IMR-90 (cell line): ENCODE results near the gene CRABP1. TPM values are rescaled to one million over a fixed set of nuclear protein-coding genes. Genes with fewer than 3 reads are reported as not detected.

Experiments used
- ATAC-seq: fragments of 200-7000 bp; cut with Tn5 transposase; 2 replicates; pipeline ENCODE4 v1.9.1; 2020; ENCODE audit warnings: low read depth, mild to moderate bottlenecking, moderate library complexity
- BruUV-seq: library from RNA; stranded (reverse); fragments of 400-500 nt; replicated peaks from 2 replicates; lab custom pipeline; 2021; lab: Mats Ljungman, UMichigan
- CTCF ChIA-PET: fragments of 300-600 bp; formaldehyde crosslinking; extraction: SDS; loops from one replicate; lab custom pipeline; 2021; ENCODE audit warnings: antibody characterized with exemption; lab: Yijun Ruan, JAX
- POLR2A ChIA-PET: fragments of 300-600 bp; sonication (Branson Sonifier 250); formaldehyde crosslinking; loops from one replicate; lab custom pipeline; 2022; ENCODE audit warnings: antibody characterized with exemption; ENCODE audit not compliant: unreplicated experiment; lab: Charles Lee
- DNase-seq: peaks from one replicate; pipeline ENCODE4 v3.0.0; 2013
- H2AFZ ChIP-seq: replicated peaks from 2 replicates; pipeline ENCODE3; 2013; ENCODE audit warnings: low read length, mild to moderate bottlenecking; ENCODE audit not compliant: poor library complexity
- H2AK5ac ChIP-seq: 2 replicates; pipeline ENCODE4 v1.6.1; 2013; ENCODE audit warnings: low read depth, low read length, inconsistent platforms
- H2AK9ac ChIP-seq: replicated peaks from 2 replicates; pipeline ENCODE3; 2013; ENCODE audit warnings: mild to moderate bottlenecking, low read depth, low read length, moderate library complexity; ENCODE audit not compliant: poor library complexity
- H2BK120ac ChIP-seq: 2 replicates; pipeline ENCODE4 v1.6.1; 2013; ENCODE audit warnings: low read depth, low read length, inconsistent platforms
- H2BK15ac ChIP-seq: 3 replicates; pipeline ENCODE4 v1.6.1; 2013; ENCODE audit warnings: low read depth, low read length, inconsistent platforms
- H2BK20ac ChIP-seq: 2 replicates; pipeline ENCODE4 v1.6.1; 2013; ENCODE audit warnings: low read depth, mild to moderate bottlenecking, inconsistent platforms, low read length, moderate library complexity
- H2BK5ac ChIP-seq: 2 replicates; pipeline ENCODE4 v1.6.1; 2013; ENCODE audit warnings: mild to moderate bottlenecking, low read depth, low read length, inconsistent platforms; ENCODE audit not compliant: poor library complexity, severe bottlenecking
- H3K14ac ChIP-seq: replicated peaks from 2 replicates; pipeline ENCODE4 v1.6.1; 2013; ENCODE audit warnings: low read depth, low read length, inconsistent platforms
- H3K18ac ChIP-seq: 2 replicates; pipeline ENCODE4 v1.6.1; 2013; ENCODE audit warnings: low read depth, low read length, control low read depth
- H3K23ac ChIP-seq: 2 replicates; pipeline ENCODE4 v1.6.1; 2013; ENCODE audit warnings: low read depth, low read length, inconsistent platforms
- H3K27ac ChIP-seq: 2 replicates; pipeline ENCODE4 v1.5.1; 2013; ENCODE audit warnings: mild to moderate bottlenecking, control low read depth, low read length; ENCODE audit not compliant: insufficient read depth
- H3K27me3 ChIP-seq: 2 replicates; pipeline ENCODE4 v1.6.1; 2013; ENCODE audit warnings: low read length; ENCODE audit not compliant: control insufficient read depth, insufficient read depth
- H3K36me3 ChIP-seq: 2 replicates; pipeline ENCODE4 v1.6.1; 2013; ENCODE audit warnings: low read length, mixed read lengths; ENCODE audit not compliant: control insufficient read depth, insufficient read depth
- H3K4ac ChIP-seq: 2 replicates; pipeline ENCODE4 v1.6.1; 2013; ENCODE audit warnings: low read depth, low read length, inconsistent platforms
- H3K4me1 ChIP-seq: 2 replicates; pipeline ENCODE4 v1.6.1; 2013; ENCODE audit warnings: low read length, mixed read lengths; ENCODE audit not compliant: control insufficient read depth, insufficient read depth
- H3K4me2 ChIP-seq: 2 replicates; pipeline ENCODE4 v1.6.1; 2013; ENCODE audit warnings: low read depth, mild to moderate bottlenecking, control low read depth, low read length, moderate library complexity
- H3K4me3 ChIP-seq: 2 replicates; pipeline ENCODE4 v1.5.1; 2013; ENCODE audit warnings: low read depth, mild to moderate bottlenecking, control low read depth, low read length, moderate library complexity; ENCODE audit not compliant: insufficient read depth
- H3K56ac ChIP-seq: 2 replicates; pipeline ENCODE4 v1.6.1; 2013; ENCODE audit warnings: low read length, inconsistent platforms; ENCODE audit not compliant: insufficient read depth; ENCODE audit errors: extremely low read depth
- H3K79me1 ChIP-seq, 2 experiments: 2 replicates each; pipeline ENCODE4 v1.6.1; 2013; ENCODE audit warnings: low read length in 2 of 2, inconsistent platforms in 1 of 2, low read depth in 1 of 2
- H3K9ac ChIP-seq: 2 replicates; pipeline ENCODE4 v1.6.1; 2013; ENCODE audit warnings: low read depth, low read length, control low read depth
- H3K9me1 ChIP-seq: 2 replicates; pipeline ENCODE4 v1.6.1; 2013; ENCODE audit warnings: low read length, inconsistent platforms; ENCODE audit not compliant: insufficient read depth
- H3K9me3 ChIP-seq: 2 replicates; pipeline ENCODE4 v1.6.1; 2013; ENCODE audit warnings: low read length; ENCODE audit not compliant: control insufficient read depth, insufficient read depth
- H4K20me1 ChIP-seq: 2 replicates; pipeline ENCODE4 v1.6.1; 2013; ENCODE audit warnings: low read length, inconsistent platforms; ENCODE audit not compliant: insufficient read depth
- H4K5ac ChIP-seq: 2 replicates; pipeline ENCODE4 v1.6.1; 2013; ENCODE audit warnings: mild to moderate bottlenecking, low read depth, low read length, control low read depth
- H4K8ac ChIP-seq, 2 experiments: 2 replicates each; pipeline ENCODE4 v1.6.1; 2013; ENCODE audit warnings: low read depth in 2 of 2, low read length in 2 of 2, control low read depth in 1 of 2, inconsistent platforms in 1 of 2
- H4K91ac ChIP-seq: 2 replicates; pipeline ENCODE4 v1.6.1; 2013; ENCODE audit warnings: low read depth, low read length, inconsistent platforms; ENCODE audit not compliant: insufficient read depth
- BHLHE40 ChIP-seq: fragments of 150-350 bp; IDR thresholded peaks from 2 replicates; pipeline ENCODE4 v1.6.1; 2016; ENCODE audit warnings: mild to moderate bottlenecking, low read depth, low read length
- CHD1 ChIP-seq: IDR thresholded peaks from 2 replicates; pipeline ENCODE4 v1.6.1; 2012; ENCODE audit warnings: low read depth, low read length, improper control_type of control experiment
- ELK1 ChIP-seq: fragments of 150-350 bp; IDR thresholded peaks from 2 replicates; pipeline ENCODE4 v1.6.1; 2016; ENCODE audit warnings: low read depth, mild to moderate bottlenecking, low read length, moderate library complexity, borderline replicate concordance
- FOS ChIP-seq: fragments of 150-350 bp; IDR thresholded peaks from 2 replicates; pipeline ENCODE4 v1.6.1; 2016; ENCODE audit warnings: low read depth, low read length
- MAFK ChIP-seq: IDR thresholded peaks from 2 replicates; pipeline ENCODE4 v1.6.1; 2012; ENCODE audit warnings: low read depth, low read length, improper control_type of control experiment
- MAZ ChIP-seq: IDR thresholded peaks from 2 replicates; pipeline ENCODE4 v1.6.1; 2012; ENCODE audit warnings: low read depth, mild to moderate bottlenecking, low read length, improper control_type of control experiment, moderate library complexity, borderline replicate concordance
- MXI1 ChIP-seq: IDR thresholded peaks from 2 replicates; pipeline ENCODE4 v1.6.1; 2012; ENCODE audit warnings: low read depth, mild to moderate bottlenecking, low read length, moderate library complexity, borderline replicate concordance
- POLR2A ChIP-seq: IDR thresholded peaks from 2 replicates; pipeline ENCODE4 v1.6.1; 2012; ENCODE audit warnings: mild to moderate bottlenecking, low read depth, low read length
- RAD21 ChIP-seq: IDR thresholded peaks from 2 replicates; pipeline ENCODE4 v1.6.1; 2012; ENCODE audit warnings: low read length, improper control_type of control experiment
- RCOR1 ChIP-seq: IDR thresholded peaks from 2 replicates; pipeline ENCODE4 v1.6.1; 2012; ENCODE audit warnings: mild to moderate bottlenecking, low read length, improper control_type of control experiment; ENCODE audit not compliant: insufficient replicate concordance
- RFX5 ChIP-seq: IDR thresholded peaks from 2 replicates; pipeline ENCODE4 v1.8.0; 2012; ENCODE audit warnings: low read depth, mild to moderate bottlenecking, low read length, moderate library complexity
- SMC3 ChIP-seq: fragments of 150-350 bp; IDR thresholded peaks from 2 replicates; pipeline ENCODE4 v1.6.1; 2016; ENCODE audit warnings: low read depth, mild to moderate bottlenecking, antibody characterized with exemption, low read length, moderate library complexity
- WGBS, 2 experiments: methylation state at CpG; one replicate each; pipeline versions ENCODE4 v1.1.5 to v1.1.7; 2013; ENCODE audit warnings: missing lambda C conversion rate in 2 of 2; ENCODE audit not compliant: insufficient read length in 1 of 2; ENCODE audit errors: extremely low coverage in 2 of 2; 5-methylcytosine and 5-hydroxymethylcytosine counted together
- dilution Hi-C: fragments of 300-500 bp; cut with HindIII; formaldehyde crosslinking; loops from one replicate; pipeline ENCODE4 v1.14.3; 2018; ENCODE audit warnings: low sequenced_read_pairs; ENCODE audit not compliant: unreplicated experiment
- in situ Hi-C: fragments of 300-500 bp; cut with MboI; formaldehyde crosslinking; loops from 3 replicates; pipeline ENCODE4 v1.14.3; 2019; ENCODE audit warnings: low sequenced_read_pairs, inconsistent platforms, mixed read lengths
- intact Hi-C: fragments of 100-400 bp; cut with micrococcal nuclease; formaldehyde crosslinking; loops from 2 replicates; pipeline ENCODE4 v1.10.0; 2022
- polyA plus RNA-seq, 3 experiments: library from polyadenylated mRNA; depleted of rRNA; stranded (reverse); fragments of >200 nt; gene quantifications; 2 replicates each; pipeline ENCODE4 v1.2.3, GENCODE V29; 2012; ENCODE audit warnings: low replicate concordance in 1 of 3
- total RNA-seq: library from RNA; depleted of rRNA; stranded (reverse); fragments of >200 nt; gene quantifications from 2 replicates; pipeline ENCODE4 v1.2.3, GENCODE V29; 2012
- TF ChIP-seq, protein P1 (sequence below): conservative IDR thresholded peaks from 2 replicates; pipeline ENCODE4 v1.5.1; 2012; ENCODE audit warnings: mild to moderate bottlenecking, low read depth, low read length, improper control_type of control experiment

The CRABP1 gene
- total and polyA plus RNA-seq, 2 of the 4 experiments (the other 2 are of a cell fraction): not detected

- Histone ChIP-seq H4K91ac (no peak overlapping the region), H4K20me1 (no peaks in the 10 kb centered on the region), H3K14ac (no peak overlapping the region), H3K36me3 (no peaks in the 10 kb centered on the region), H2AFZ (no peak overlapping the region), H3K4me2 (no peak overlapping the region), H4K8ac (no peak overlapping the region), H3K9ac (no peak overlapping the region), H2AK9ac (no peak overlapping the region), H3K9me1 (no peaks in the 10 kb centered on the region), H2BK15ac (no peak overlapping the region), H3K79me1 (no peaks in the 10 kb centered on the region), H2BK5ac (no peak overlapping the region), H3K56ac (no peak overlapping the region), H3K27me3 (peaks cover 36% of the 10 kb centered on the region), H2BK20ac (no peak overlapping the region), H2BK120ac (no peak overlapping the region), H3K4ac (no peak overlapping the region), H3K23ac (no peak overlapping the region), H3K9me3 (no peaks in the 10 kb centered on the region), H2AK5ac (no peak overlapping the region), H3K18ac (no peak overlapping the region), H4K5ac (no peak overlapping the region), H3K4me3 (no peak overlapping the region), H3K27ac (no peak overlapping the region), H3K4me1 (no peaks in the 10 kb centered on the region)
- dilution Hi-C loops: no loop called here
- no CpG with 5 or more reads among the region's 3 CpGs for WGBS, 2 experiments
- ATAC-seq (no peak), DNase-seq (no peak)
- no peak for TF ChIP-seq MAZ
- no peak for TF ChIP-seq CHD1
- no peak for TF ChIP-seq SMC3
- no peak for TF ChIP-seq RAD21
- no peak for TF ChIP-seq MXI1
- no peak for TF ChIP-seq ELK1
- TF ChIP-seq FOS: no peak
- no peak for TF ChIP-seq RFX5
- TF ChIP-seq MAFK: no peak
- TF ChIP-seq RCOR1: no peak
- TF ChIP-seq POLR2A: no peak
- TF ChIP-seq, protein P1, sequence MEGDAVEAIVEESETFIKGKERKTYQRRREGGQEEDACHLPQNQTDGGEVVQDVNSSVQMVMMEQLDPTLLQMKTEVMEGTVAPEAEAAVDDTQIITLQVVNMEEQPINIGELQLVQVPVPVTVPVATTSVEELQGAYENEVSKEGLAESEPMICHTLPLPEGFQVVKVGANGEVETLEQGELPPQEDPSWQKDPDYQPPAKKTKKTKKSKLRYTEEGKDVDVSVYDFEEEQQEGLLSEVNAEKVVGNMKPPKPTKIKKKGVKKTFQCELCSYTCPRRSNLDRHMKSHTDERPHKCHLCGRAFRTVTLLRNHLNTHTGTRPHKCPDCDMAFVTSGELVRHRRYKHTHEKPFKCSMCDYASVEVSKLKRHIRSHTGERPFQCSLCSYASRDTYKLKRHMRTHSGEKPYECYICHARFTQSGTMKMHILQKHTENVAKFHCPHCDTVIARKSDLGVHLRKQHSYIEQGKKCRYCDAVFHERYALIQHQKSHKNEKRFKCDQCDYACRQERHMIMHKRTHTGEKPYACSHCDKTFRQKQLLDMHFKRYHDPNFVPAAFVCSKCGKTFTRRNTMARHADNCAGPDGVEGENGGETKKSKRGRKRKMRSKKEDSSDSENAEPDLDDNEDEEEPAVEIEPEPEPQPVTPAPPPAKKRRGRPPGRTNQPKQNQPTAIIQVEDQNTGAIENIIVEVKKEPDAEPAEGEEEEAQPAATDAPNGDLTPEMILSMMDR: no peak
- no peak for TF ChIP-seq BHLHE40
- intact Hi-C loops: no loop called here
- no TSS peak for BruUV-seq
- ChIA-PET CTCF (no interaction called here), POLR2A (no interaction called here)
- in situ Hi-C loops: no loop called here
These were observed 19.1 kb downstream of the CRABP1 start for GRCh38 chr15:78359041-78359808.
